Measurements from ENCODE around the gene HEMK1.

The HEMK1 gene

DNA sequence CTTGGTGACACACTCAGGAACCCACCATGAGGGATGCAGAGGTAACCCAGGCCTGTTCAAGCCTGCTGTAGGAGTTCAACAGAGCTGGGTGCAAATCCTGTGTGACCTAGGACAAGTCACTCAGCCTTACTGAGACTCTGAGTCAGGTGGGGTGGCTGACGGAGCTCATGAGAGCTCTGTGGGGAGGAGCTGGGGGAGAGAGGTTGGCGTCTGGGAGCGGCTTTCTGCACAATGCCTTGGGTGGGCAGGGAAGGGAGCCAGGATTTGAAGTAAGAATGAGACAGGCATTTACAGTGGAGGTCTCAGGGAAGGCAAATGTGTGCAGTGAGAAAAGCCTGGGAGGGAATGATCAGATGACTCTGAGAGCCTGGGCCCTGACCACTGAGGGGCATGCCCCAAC is 20.1 kb upstream of the HEMK1 start:
- DNase-seq (ENCODE audit: insufficient read length, low spot score) = no peak
- FAIRE-seq = no peak
- no peak for TF ChIP-seq CTCF (IDR thresholded peaks at IDR 0.05; ENCODE audit: insufficient read depth, missing control alignments)

DNA sequence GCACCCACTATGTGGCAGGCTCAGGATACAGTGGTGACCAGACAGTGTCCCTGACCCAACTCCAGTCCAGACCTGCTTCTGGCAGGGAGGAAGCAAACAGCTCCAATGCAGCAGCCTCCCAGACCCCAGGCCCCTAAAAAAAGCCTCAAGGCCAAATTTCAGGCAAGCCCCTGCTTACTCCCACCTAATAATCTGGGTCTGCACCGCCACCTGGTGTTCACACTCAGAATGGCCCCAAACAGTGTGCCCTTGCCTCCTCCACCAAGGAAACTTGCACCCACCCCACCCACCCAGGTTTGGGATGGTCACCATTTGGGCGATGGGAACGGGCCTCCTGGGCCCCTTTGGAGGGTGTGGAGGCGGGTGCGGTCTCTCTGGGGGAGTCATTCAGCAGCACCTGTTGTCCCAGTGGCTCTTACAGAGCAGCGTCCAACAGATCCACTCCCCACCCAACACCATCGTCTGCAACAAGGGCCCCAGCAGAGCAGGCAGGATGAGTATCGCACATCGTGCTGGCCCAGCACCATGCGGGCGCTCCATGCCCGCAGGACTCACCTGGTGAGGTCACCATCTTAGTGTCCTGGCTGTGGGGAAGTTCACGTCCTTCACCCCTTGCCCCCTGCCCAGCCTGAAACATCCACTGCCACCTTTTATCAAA is 19.1 kb upstream of the HEMK1 start:
- FAIRE-seq (no peak), DNase-seq (ENCODE audit: insufficient read length, low spot score) (peak; percentile 81)
- TF ChIP-seq CTCF (IDR thresholded peaks at IDR 0.05; ENCODE audit: insufficient read depth, missing control alignments) = peak; percentile 70

DNA sequence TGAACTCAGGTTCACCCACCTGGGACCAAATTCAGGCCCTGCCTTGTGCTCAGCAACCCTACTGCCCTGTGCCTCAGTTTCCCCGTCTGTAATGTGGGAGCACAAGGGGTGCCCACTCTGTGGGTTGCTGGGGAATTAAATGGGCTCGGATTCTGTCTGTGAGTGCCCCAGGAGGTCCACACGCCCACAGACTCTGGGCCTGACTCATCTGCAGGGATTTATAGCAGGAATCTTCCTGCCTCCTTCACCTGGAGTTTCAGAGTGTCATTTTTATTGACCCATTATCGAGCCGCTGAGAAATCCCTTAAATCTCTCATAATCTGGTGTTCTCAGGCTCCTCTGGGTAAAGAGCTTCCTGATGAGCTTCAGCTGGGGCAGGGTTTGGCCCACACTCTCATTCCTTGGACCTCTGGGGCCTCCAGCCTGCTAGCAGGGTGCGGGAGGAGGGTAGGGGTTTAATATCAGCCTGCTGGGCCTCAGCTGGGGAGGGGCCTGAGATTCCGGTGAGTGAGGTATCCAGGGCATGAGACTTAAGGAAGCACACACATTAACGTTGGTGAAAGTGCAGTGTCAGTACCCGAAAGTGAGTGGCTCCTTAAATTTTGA is 18.2 kb upstream of the HEMK1 start:
- no peak for TF ChIP-seq CTCF (IDR thresholded peaks at IDR 0.05; ENCODE audit: insufficient read depth, missing control alignments)
- DNase-seq (ENCODE audit: insufficient read length, low spot score) = no peak
- FAIRE-seq = no peak

DNA sequence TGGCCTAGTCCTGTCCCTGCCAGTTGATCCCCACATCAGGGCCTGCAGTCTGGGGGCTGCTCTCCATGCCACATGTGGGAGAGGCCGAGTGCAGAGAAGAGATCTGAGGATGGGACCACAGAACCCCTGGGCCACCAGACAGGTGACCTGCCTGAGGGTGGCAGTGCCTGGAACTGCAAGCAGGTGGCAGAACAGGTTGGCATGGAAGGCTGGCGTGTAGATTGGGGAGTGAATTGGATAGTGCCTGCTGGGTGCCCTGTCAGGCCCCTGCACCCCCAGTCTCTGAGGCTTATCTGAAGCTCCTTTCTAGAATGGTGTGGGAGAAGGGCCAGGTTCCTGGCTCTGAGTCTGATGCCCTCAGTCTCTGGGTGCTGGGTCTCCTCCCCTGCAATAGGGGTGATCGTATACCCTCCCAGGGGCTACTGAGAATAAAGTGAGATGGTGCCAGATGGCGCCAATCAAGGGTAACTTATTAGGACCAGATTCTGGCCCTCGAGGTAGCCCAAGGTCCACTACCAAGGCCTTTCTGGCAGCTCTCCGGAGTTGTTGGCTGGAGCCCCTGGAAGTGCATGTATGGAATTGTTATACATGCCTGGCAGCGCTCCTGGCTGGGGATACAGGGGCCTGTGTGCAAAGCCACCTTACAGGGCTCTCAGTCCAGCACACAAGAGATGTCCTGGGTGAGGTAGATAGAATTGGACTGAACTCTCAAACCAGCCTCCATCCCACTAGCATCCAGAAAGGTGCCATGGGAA is 17.5 kb upstream of the HEMK1 start:
- FAIRE-seq (no peak), DNase-seq (ENCODE audit: insufficient read length, low spot score) (no peak)
- TF ChIP-seq CTCF (IDR thresholded peaks at IDR 0.05; ENCODE audit: insufficient read depth, missing control alignments) = peak; percentile 2

- DNase-seq (ENCODE audit: insufficient read length, low spot score) (no peak), FAIRE-seq (no peak)
- no peak for TF ChIP-seq CTCF (IDR thresholded peaks at IDR 0.05; ENCODE audit: insufficient read depth, missing control alignments)
These were observed 16.7 kb upstream of the HEMK1 start for GRCh38 chr3:50552598-50552997.

- DNase-seq (ENCODE audit: insufficient read length, low spot score) = no peak
- FAIRE-seq = no peak
- no peak for TF ChIP-seq CTCF (IDR thresholded peaks at IDR 0.05; ENCODE audit: insufficient read depth, missing control alignments)
These were observed 14.8 kb upstream of the HEMK1 start for GRCh38 chr3:50554553-50554952.

GRCh38 chr3:50557106-50557505 is 12.2 kb upstream of the HEMK1 start:
- FAIRE-seq (no peak), DNase-seq (ENCODE audit: insufficient read length, low spot score) (no peak)
- TF ChIP-seq CTCF (IDR thresholded peaks at IDR 0.05; ENCODE audit: insufficient read depth, missing control alignments) = no peak

Measured in D721Med (cell line).